NCI-H1105 treated with DMSO at 0.1 percent for 48 hours (cell line): ENCODE results near the gene NUP214.
"Not testable (repeated sequence)": the region's sequence is repeated elsewhere in the genome, so short reads cannot be mapped to it uniquely, and the experiment has no call there.

Experiments used
- DNase-seq: peaks from one replicate; lab custom pipeline; 2025; lab: John Stamatoyannopoulos, UW

The NUP214 gene

GRCh38 chr9:131234799-131235479 lies 109.6 kb downstream of the NUP214 start:
- DNase-seq, result no peak

DNA sequence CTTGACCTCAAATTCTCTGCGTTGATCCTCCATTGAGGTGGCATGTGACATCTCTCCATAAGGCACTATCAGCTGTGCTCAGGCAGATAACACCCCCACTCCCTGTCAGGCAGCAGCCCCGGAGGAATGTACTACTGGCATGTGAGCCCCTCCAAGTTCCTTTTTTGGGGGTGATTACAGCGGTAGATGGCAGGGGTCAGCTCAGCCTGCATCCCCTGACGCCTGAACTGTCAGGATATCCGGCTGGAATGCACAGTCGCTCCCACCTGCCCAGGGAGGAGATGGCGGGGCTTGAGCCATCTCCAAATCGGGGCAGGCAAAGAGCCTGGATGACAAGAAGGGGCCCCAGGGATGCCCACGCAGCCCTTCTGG lies 110.1 kb downstream of the NUP214 start:
- DNase-seq, result no peak

DNA sequence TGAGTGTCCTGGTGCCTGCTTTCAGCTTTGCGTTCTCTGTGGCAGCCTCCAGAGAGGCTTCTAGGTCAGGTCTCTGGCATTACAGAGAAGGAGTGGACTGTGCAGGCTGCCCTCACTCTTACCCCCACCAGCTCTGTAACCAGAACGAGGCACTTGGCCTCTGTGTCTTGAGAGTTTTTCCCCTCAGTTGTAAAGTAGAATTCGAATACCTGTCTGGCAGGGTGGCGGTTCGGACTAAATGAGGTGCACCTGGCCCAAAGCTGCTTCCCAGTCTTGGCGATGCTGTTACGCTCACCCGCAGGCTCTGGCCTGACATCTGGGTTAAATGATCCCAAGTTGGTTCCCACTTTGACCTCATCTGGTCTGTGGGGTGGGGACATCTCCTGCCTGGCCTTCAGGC lies 110.8 kb downstream of the NUP214 start:
- DNase-seq, result no peak

DNA sequence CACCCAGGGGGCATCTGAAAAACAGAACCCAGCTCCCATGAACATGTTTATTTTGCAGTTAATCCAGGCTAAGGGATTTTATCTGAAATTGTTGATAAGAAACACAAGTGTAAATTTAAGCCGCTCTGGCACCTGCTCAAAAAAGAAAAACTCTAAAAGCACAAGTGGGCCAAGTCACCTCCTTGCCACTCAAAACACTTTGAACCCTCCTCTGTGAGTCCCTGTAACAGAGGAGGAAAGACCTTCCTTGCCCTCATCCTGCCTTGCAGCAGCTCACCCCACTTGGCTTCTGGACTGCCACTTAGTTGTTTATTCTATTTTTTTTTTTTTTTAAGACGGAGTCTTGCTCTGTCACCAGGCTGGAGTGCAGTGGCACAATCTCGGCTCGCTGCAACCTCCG lies 111.4 kb downstream of the NUP214 start:
- no peak for DNase-seq

- no peak for DNase-seq
Measured at GRCh38 chr9:131237291-131237690, 111.9 kb downstream of the NUP214 start.

- DNase-seq, result no peak
Measured at GRCh38 chr9:131237931-131238401, 112.6 kb downstream of the NUP214 start.

GRCh38 chr9:131238402-131239021 lies 113.1 kb downstream of the NUP214 start:
- no peak for DNase-seq

- no peak for DNase-seq
Measured at GRCh38 chr9:131239161-131239975, 114.0 kb downstream of the NUP214 start.

DNA sequence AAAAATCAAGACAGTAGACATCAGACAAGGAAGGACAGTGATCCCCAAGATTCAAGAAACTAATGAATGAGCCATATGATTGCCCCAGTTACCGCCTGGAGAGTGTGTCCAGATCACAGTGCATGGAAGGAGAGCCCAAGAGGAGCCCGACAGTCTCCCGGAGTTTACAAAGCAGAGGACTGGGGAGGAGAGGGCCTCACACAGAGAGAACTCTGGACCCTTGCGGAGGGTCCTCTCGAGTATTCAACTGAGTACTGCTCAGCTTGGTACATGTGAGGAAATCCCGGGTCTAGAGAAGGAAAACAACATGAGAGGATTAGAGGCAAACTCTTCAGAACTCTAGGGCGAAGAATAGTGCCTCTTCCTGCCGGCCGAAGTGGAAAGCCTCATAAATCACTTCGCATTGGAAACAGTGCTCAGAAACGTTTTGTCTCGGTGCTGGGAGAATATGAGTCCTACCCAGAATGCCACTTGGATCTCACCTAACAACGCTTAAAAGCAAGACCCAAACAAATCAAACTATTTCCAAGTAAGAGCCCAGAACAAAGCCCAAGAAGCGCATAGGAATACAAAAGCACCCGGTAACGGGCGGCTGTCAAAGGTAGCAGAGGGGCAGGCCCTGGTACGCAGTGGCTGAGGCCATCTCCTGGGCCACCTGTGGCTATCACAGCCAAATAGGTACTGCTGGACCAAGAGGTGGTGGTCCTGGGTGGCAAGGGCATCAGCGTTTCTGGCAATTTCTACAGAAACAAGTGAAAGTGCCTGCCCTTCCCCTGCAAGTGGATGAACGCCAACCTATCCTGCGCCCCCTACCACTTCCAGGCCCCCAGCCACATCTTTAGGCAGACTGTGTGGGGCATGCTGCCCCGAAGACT lies 114.9 kb downstream of the NUP214 start:
- DNase-seq, result no peak

GRCh38 chr9:131244331-131244730 lies 118.9 kb downstream of the NUP214 start:
- not testable (repeated sequence) for DNase-seq

DNA sequence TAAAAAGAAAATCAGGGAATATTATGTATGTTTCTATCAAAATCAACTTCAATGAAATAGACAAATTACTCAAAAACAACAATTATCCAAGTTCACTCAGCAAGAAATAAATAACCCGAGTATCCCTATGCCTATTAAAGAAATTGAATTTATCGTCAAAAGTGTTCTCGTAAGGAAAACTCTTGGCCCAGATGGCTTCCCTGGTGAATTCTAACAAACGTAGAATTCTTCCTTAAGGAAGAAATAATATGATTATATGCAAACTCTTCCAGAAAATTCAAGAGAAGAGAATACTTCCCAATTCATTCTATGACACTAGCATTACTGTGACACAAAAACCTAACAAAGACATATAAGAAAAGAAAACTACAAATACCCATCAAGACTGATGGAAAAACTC lies 121.2 kb downstream of the NUP214 start:
- DNase-seq, result no peak

GRCh38 chr9:131252120-131252519 lies 126.7 kb downstream of the NUP214 start:
- DNase-seq, result no peak

- no peak for DNase-seq
Measured at GRCh38 chr9:131253891-131254491, 128.6 kb downstream of the NUP214 start.

GRCh38 chr9:131254626-131255025 lies 129.2 kb downstream of the NUP214 start:
- DNase-seq, result no peak

DNA sequence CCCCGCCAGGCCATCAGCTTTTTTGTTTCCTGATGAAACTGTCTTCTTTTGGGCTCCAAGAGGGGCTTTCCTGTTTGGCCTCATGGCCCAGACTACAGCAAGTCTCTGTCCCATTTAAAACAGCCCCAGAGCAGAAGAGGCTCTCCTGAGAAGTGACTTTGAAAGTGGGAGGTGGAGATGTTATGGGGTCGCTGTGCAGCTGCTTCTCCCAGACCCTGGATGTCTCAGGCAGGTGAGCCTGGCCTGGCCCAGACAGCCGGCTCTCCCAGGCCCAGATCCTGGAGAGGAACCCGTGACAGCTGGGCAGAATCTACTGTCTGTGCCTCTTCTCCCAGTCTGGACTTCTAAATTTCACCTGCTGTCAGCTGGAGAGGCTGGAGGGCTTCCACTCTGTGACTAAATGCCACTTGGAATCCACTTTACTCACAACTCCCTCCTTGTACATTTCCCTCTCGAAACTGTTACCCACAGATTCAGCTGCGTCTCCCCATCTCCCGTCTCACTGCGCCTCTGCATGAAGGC lies 130.4 kb downstream of the NUP214 start:
- DNase-seq, result no peak

GRCh38 chr9:131257266-131258025 lies 132.1 kb downstream of the NUP214 start:
- no peak for DNase-seq

DNA sequence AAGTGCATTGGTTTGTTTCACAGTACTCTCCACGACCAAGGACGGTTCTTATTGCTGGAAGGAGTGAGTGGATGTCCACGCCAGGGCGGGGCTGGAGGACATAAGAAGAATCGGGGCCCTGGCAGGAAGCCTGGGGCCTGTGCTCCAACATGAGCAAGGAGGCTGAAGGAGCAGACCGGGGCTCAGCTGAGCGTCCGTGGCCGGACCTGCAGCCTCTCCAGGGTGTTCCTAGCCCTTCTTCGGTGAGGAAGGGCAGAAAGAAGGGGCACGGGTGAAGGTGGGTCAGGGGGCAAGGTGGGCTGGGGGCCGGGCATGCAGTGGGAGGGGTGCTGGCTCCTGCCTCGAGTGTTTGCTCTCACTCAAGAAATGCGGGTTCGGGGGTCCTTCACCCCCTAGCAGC lies 132.8 kb downstream of the NUP214 start:
- no peak for DNase-seq

DNA sequence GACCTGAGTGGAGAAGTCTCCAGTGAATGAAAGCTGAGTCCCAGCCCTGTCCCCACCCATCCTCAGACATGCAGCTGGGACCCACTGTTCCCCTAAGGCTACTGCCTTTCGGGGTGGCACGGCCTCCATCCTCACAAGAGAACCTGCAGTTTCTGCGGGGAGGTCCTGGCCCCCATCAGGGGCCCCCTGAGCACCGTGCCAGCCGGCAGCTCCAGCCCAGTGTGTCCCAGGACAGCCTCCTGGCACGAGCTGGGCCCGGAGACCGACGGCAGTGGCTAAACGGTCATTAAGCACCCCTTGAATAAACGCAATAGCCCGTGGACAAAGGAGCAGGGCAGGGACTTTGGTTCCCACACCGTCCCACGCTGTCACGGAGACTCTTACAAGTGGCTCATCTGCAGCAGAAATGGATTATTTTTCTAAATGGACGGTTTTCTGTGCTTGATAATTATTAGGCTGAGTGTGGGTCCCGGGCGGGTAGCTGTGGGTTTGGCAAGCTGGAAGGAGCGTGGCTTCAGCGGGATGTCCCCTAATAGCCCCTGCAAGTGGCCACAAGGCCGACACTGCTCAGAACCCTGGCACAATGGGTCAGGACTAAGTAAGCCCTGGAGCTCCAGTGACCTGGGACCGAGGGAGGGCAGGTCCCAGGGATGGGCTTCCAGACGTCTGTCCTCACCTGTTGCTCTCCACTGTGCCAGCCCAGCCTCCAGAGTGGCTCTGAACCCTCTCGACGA lies 133.5 kb downstream of the NUP214 start:
- DNase-seq, result no peak

DNA sequence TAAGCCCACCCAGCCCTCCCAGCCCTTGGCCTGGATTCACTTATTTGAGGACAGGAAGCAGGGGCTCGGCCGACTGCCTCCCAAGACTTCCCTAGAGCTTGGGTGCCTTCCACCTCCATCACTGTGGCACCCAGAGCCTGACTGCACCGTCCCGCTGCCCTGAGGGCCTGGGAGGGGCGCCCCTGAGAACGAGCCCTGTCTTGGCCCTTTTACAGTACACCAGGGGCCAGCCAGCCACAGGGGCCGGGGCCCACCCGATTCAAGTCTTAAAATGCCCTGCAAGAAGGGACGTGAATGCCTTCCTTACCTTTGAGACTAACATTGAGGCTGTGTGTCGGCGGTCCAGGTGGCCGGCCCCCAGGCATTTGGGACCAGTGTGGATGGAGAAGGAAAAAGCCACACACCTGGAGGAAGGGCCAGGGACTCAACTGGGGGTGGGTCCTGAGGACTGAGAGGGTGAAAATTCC lies 134.1 kb downstream of the NUP214 start:
- DNase-seq, result no peak
